Activated CD4-positive, alpha-beta T cell treated with anti-CD3 and anti-CD28 coated beads for 1 hour (primary cell): ENCODE results near the gene OBSCN.

Experiments
- DNase-seq: peaks from one replicate; pipeline ENCODE4 v3.0.0-alpha.2; 2020

Gene OBSCN

DNA sequence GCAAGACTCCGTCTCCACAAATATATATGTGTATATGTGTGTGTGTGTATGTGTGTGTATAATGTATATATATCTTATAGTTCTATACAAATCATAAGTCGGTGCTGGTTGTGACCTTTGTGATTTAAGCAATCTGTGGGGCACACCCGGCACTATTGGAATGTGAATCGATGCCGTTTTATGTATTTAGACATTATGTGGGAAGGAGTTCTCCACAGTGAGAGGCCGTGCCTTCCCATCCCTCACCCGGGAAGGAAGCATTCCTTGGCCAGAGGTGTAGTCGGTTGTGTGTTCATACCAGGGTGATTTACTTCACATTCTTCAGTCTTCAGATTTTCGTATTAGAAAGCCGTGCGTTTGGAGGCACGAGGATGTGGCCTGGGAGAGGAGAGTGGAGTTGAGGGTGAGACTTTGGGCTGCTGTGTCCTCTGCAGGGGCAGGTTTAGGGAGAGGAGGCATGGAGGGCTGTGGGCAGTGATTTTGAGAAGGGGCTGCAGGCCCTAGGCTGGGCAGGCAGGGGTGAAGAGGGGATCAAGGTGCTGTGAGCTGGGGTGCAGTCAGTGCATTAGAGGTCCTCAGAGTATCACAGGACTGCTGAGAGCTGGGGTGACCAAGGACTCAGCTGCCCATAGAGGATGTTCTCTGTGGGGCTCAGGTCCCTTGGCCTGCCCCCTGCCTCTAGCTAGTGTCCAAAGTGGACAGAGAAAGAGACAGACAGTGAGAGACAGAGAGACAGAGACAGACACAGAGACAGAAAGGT lies 141.0 kb downstream of the OBSCN start:
- no peak for DNase-seq

DNA sequence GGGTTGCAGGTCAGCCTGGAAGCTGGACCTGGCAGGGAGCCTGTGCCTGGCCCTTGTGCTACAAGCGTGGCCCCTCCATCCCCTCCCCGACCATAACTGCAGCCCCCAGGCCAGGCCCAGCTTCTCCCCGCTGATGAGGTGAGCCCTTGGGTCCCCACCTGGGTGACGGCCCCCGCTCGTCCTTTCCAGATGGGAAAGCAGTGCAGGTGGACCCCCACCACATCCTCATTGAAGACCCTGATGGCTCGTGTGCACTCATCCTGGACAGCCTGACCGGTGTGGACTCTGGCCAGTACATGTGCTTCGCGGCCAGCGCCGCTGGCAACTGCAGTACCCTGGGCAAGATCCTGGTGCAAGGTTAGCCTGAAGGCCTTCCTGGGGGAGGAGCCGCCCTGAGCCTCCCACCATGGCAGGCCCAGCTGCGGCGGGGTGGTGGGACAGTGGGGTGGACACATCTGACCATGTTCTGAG lies 141.9 kb downstream of the OBSCN start:
- no peak for DNase-seq

DNA sequence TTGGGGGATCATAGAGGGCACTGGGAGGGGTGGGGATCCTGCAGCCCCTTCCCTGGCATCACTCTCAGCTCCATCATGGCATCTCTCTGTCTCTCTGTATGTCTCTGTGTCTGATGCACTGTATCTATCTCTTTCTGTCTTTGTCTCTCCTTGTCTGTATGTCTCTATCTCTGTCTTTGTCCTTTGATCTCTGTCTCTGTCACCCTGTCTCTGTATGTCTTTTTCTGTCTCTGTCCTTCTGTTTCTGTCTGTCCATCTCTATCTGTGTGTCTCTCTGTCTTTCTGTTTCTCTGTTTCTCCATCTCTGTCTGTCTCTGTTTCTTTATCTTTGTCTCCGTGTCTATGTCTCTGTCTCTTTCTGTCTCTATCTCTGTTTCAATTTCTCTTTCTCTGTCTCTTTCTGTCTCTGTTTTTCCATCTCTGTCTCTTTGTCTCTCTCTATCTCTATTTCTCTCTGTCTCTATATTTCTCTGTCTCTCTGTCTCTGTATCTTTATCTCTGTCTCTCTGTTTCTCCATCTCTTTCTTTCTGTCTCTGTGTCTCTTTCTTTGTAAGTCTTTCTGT lies 142.4 kb downstream of the OBSCN start:
- no peak for DNase-seq

DNA sequence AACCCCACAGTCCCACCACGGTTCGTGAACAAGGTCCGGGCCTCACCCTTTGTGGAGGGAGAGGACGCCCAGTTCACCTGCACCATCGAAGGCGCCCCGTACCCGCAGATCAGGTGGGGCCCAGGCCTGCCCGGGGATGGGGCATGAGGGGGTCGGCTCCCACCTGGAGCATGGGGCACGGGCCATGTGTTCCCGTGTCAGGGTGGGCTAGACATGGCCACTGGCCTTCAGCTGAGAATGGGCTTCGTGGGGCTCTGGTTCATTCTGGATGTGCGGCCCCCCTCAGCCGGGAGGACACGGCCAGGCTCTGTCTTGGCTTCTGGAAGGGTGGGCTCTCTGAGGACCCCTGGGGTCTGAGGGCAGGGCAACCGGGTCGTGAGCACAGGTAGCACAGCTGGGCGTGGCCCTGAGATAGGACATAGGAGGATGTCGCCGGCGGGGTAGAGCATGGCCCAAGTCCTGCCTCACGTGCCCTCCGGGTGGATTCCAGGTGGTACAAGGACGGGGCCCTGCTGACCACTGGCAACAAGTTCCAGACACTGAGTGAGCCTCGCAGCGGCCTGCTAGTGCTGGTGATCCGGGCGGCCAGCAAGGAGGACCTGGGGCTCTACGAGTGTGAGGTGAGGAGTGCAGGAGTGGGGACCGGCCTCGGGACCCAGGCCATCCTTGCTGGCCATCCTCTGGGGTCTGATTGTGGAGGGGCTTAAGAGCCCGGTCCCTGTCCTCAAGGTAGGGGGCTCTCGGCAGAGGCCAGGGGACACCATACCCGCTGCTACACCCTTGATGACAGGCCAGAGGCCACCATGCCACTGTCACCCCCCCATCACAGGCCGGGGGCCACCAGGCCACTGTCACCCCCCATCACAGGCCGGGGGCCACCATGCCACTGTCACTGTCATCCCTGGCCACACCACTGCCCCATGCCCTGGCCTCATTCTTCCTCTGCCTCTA lies 143.3 kb downstream of the OBSCN start:
- no peak for DNase-seq

DNA sequence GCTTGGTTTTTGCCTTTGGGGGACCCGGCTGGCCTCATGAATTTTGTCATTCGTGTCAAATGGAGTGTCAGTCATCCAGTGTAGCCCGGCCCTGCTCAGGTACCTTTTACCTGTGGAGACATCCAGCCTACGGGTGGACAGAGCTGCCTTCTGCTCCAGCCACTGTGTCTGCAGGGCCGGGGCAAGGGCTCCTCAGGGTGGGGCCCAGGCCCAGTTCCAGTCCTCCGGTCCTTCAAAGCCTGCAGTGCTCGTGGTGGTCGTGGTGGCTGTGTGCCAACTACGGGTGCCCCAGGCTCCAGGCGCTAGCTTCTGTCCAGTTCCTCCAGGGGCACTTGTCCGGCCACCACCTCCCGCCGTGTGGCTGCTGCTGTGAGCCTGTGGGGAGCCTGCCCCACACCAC lies 144.0 kb downstream of the OBSCN start:
- DNase-seq: no peak

DNA sequence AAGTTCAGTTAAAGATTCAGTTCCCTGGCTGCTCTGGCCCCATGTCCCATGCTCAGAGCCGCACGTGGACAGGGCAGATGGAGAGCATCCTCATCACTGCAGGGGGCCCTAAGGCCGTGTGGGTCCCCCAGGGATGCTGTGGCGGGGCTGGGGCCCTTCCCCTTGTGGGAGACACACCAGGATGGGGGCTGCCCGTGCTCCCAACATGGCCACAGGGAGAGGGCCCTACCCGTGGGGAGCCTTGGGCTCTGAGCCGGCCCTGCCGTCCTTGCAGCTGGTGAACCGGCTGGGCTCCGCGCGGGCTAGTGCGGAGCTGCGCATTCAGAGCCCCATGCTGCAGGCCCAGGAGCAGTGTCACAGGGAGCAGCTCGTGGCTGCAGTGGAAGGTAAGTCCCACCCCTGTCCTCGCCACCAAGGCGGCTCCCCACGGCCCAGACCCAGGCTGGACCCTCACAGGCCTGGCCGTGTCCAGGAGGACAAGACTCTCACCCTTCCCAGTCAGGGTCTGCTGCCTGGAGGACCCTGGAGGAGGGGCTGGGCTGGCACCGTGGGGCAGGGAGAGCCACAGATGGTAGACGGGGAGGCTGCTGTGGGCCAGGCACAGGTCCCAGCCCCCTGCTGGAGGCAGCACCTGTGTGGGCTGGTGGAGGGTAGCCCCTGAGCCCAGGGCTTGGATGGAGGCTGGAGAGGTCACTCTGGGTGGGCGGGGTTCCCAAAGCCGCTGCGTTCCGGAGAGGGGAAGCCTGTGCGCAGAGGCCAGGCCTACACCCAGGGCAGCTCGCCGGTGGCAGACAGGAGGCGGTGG lies 145.0 kb downstream of the OBSCN start:
- DNase-seq: no peak

DNA sequence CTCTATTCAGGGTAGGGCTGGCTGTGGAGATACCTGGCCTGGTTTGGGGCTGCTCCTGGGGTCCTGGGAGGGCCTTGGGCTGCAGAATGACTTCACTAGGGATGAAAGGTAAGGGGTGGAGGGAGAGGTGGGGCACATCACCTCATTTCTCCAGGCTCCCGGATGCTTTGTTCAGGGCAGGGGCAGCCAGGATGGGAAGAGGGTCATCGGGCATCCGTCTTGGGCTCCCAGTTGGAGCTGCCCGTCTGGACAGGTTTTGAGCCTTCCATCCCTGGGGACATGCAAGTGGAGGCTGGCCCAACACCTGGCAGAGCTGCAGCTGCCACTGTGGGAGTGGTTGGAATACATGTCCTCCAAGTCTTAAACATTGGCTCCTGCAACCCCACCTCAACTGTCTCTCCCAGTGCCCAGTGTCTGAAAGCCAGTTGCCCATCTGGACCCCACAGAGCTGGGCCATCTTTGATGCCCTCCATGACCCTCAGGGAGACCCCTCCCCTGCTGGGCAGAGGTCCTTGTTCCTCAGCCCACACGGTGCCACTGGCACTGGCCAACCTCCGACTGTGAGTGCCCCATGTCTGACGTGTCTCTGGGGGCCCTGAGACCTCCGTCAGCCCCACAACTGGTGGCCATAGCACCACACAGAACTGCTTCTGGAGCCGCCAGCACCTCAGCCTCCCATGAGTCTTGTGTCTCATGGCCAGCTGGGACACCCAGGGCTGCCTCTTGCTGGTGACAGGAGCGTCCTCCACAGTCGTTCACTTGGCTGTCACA lies 145.9 kb downstream of the OBSCN start:
- no peak for DNase-seq

DNA sequence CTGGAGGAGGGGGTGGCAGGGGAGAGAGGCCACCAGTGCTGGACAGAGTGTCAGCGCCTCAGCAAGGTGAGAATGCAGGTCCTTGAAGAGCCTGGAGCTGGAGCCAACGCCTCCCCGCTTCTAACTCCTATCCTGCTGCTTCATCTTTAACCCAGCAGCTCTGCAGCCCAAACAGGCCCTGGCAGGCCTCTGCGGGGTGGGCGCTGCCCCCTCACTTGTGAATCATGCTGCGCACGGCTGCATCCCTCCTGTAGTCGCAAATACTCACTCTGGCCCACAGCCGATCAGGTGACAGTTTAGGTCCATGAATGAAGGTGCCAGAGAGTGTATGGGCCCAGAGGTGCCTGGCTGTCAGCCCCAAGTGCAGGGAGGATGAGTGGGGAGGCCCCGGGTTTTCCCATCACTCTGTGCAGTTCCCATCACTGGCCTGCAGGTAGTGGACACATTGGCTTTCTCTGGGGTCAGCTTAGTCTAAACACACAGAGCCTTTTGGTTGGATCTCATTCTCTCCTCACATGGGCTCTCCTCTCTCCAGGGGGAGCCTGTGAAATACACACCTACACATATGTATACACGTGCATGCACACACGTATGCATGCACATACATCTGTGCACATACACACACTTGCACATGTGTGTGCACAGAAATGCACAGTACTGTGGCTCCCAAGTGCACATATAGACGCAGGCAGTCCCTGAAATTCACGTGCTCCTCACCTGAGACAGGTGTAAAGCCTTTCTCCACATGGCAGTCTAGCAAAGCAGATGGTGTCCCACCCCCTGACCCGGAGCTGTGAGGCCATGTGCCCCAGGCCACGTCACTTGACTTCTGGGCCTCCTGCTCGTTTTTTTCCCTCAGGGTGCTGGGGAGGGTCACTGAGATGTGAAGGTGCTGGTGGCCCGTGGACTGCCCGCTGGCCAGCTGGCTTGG lies 146.8 kb downstream of the OBSCN start:
- DNase-seq: no peak

DNA sequence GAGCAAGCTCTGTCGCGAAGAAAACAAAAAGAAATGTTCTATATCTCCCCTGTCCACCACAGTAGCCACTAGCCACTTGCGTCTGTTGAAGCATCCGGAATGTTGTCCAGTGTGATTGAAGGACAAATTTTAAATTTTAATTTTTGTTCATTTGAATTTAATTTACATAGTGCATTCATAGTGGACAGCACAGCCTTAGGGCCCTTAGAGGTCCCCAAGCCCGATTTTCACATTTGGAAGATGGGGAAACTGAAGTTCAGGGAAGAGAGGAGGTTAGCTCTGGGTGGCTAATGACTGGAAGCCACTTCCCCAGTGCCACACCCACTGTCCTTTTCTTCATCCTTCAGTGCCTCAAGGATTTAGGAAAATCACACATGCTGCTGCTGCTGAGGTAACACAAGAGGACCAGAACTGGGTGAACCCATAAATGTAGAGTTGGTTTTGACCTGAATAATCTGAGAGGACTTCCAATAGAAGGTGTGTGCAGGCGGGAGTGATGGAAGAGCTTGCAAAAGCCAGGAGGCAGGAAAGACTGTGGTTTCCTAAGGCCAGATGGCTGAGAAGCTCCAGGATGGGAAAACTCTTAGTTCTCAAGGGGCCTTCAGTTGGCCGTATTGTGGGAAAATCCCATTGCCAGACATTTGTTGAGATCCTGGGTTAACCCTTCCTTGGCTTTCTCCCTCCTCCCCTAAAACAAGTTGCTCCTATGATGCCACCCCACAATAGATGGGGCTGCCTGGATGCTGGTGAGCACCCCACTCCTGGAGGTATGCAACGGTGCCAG lies 149.2 kb downstream of the OBSCN start:
- DNase-seq: no peak

DNA sequence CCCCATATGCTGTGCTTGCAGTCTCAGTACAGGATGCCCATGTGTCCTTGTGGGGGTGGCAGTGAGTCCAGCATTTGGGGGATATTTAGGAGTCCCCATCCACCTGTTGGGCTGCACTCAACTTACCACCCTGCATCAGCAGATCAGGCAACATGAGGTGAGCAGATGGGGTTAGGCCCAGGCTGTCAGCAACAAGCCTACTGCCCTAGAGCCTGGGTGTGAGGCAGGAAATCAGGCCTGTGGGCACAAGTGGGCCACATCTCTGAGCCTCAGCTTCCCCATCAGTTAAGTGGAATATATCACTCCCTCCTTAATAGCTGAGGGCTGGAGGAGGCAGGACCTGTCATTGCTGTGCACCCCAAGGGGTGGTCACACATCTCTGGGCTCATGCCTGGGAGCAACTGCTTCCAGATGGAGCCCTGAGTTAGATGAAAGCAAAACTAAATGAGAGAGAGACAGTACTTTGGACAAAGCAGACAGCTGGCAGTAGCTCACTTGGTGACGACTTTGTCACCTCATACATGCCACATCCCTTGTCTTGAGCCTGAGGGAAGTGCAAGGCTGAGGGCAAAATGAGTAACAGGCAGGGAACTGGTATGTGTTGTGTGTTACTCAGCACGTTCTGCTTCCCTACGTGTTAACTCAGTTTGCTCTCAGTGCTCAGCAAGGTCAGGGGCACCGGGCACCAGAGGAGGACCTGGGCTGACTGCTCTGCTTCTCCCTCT lies 150.4 kb downstream of the OBSCN start:
- no peak for DNase-seq

DNA sequence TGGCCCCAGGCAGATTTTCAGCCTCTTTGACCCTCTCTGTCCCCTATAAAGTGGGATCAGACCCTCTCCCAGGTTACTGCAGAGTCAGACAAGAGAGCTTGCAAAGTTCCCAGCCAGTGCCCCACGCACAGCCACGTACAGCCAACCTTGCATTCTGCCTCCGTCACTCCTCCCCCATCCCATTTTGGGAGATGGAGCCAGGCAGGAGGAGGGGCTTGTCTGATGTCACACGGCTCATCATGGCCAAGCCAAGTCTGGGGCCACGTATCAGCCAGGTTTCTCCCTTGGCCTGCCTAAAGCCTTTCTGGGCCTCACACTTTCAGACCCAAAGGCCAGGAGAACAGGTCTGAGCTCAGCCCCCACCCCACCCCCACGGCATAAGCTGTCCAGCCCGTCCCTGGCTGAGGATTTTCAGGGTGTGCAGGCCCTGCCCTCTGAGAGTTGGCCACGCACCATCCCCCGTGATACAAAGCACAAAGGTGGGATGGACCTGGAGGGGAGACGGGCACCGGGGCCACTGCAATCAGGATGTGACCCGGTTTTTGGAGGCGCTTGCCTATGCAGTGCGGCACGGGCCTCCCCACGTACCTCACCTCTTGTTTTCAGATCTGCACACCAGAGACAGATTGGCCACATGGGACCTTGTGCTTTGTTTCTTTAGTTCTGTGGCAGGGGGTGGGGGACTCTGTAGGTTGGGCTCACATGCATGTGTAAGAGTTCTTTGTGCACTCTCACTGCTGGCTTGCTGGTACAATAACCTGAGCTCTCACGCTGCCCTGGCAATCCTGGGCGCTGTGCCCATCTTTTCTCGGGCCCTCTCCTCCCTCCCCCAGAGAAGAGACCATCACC lies 151.1 kb downstream of the OBSCN start:
- DNase-seq: no peak

DNA sequence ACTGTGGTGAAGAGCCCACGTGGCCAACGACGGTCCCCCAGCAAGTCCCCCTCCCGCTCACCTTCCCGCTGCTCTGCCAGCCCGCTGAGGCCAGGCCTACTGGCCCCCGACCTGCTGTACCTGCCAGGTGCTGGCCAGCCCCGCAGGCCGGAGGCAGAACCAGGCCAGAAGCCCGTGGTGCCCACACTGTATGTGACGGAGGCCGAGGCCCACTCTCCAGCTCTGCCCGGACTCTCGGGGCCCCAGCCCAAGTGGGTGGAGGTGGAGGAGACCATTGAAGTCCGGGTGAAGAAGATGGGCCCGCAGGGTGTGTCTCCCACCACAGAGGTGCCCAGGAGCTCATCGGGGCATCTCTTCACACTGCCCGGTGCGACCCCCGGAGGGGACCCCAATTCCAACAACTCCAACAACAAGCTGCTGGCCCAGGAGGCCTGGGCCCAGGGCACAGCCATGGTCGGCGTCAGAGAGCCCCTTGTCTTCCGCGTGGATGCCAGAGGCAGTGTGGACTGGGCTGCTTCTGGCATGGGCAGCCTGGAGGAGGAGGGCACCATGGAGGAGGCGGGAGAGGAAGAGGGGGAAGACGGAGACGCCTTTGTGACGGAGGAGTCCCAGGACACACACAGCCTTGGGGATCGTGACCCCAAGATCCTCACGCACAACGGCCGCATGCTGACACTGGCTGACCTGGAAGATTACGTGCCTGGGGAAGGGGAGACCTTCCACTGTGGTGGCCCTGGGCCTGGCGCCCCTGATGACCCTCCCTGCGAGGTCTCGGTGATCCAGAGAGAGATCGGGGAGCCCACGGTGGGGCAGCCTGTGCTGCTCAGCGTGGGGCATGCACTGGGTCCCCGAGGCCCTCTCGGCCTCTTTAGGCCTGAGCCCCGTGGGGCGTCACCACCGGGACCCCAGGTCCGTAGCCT lies 152.0 kb downstream of the OBSCN start:
- no peak for DNase-seq

DNA sequence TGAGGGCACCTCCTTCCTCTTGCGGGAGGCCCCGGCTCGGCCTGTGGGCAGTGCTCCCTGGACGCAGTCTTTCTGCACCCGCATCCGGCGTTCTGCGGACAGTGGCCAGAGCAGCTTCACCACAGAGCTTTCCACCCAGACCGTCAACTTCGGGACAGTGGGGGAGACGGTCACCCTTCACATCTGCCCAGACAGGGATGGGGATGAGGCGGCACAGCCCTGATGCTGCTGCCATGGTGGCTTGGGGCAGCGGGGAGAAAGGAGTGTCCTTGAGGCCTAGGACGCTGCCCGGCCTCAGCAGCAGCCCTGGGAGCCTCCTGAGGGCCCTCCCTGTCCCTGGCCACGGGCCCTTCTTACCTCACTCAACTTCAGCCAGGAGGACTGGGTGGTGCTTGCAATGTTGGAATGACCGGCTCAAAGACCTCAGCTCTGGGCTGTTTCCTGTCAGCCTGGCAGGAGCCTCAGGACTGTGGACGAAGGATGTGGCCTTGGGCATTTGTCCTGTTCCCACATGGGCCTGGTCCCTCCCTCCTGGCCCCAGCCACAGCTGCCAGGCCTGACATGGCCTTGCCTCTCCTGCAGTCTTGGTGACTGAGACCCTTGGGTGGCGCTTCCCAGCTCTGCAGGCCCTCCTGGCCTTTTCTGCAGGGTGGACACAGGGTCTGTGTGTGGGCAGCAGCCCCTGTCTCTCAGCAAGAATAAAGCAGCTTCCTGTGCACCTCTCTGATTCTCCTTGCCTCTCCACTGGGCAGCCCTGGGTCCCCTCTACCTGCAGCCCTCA lies 152.9 kb downstream of the OBSCN start:
- no peak for DNase-seq

DNA sequence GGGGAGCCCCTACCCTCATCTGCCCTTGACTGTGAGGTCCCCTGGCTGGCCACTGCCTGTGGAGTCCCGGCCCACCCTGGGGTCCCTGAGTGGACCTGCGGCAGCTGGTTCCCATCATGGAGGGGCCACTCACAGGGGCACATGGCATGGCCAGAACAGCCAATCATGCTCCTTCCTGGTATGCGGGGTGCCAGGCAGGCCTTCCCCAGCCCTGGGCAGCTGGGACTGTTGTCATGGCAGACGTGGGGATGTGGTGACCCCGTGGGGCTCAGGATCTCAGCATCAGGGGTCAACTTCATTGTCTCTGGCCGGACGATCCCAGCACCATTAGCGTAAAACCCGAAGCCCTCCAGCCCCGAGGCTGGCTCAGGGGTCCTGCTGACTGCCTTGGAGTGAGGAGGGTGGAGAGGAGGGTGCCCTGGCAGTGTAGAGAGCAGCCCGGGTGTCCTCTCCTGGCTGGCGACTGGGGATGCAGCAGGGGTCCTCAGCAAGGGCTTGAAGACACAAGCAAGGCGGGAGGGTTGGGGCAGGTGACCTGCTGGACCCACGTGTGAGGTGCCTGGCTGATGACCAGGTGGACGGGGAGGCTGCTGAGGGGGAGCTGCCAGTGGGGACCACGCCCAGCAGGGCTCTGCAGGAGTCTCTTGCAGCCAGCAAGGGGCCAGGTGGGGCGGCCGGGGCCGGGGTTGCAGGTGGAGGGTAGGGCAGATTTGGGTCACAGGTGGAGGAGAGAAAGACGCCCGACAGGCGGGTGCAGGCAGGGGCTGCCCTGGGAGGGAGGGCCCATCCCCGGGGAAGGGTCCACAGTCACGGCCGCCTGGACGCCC lies 153.7 kb downstream of the OBSCN start:
- DNase-seq: no peak

DNA sequence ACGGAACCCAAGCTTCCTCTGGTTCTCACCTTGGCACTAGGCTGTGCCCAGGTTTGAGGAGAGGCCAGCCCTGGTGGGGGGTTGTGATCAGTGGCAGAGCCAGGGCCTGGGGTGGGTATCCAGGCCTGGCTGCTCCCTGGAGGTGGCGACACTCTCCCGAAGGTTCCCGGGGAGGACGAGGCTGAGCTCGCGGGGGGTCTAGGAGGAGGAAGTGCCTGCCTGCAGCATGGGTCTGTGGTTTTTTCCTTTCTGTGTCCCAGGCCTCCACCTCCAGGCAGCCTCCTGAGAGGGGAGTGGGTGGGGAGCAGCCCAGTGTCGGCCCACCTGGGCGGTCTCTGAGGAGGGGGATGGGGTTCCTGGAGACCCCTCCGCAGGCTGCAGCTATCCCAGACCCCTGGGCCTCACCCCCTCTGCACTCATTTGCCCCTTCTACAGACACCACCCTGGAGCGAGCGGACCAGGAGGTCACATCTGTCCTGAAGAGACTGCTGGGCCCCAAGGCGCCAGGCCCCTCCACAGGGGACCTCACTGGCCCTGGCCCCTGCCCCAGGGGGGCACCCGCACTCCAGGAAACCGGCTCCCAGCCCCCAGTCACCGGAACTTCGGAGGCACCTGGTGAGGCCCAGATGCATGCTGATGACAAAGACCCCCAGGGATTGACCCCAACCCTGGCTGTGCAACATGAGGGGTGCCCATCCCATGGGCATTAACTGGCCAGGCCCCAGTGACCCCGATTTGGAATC lies 154.5 kb downstream of the OBSCN start:
- no peak for DNase-seq
